ENCODE measurements around the gene MAML3.
"Not testable (repeated sequence)": the region's sequence is repeated elsewhere in the genome, so short reads cannot be mapped to it uniquely, and the experiment has no call there.

MAML3 gene

DNA sequence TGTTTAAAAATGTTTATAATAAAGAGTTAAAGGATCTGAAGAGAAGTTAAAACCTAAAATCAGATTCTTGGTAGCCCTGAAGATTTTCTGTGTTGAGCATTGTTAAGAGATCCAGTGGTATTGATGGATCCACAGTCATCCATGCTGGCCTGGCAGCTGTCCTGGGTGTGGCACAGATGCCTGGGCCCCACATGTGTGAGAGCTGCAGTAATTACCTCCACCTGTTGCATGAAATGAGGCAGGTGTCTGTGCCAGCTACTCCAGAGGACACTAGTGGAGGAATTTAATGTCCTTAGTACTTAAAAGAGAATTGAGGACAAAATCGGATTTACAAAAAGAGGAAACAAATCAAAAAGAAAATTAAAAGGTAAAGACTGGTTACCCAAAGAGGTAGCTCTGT lies 444.3 kb downstream of the MAML3 start:
- DNase-seq, result no peak

DNA sequence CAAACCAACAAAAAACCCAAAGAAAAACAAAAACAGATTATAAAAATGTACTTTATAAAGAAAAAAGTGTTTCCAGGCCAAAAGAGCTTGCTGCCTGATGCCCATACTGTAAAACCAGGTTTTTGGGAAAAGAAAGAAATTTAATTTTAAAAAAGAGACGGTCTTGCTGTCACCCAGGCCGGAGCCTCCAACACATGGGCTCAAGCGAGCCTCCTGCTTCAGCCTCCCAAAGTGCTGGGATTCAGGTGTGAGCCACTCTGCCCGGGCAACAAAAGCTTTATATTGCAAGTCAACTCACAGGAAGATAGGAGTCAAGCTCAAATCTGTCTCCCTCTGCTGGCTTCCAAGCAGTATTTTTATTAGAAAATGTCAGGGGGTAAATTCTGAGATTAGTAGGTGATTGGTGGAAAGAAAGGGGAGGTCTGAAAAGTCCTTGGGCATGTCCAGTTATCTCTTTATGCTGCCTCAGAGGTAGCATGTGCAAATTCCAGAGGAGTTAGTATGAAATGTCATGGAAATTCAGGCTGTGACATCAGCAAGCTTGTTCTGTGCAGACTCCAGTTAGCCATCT lies 449.0 kb downstream of the MAML3 start:
- no peak for DNase-seq

DNA sequence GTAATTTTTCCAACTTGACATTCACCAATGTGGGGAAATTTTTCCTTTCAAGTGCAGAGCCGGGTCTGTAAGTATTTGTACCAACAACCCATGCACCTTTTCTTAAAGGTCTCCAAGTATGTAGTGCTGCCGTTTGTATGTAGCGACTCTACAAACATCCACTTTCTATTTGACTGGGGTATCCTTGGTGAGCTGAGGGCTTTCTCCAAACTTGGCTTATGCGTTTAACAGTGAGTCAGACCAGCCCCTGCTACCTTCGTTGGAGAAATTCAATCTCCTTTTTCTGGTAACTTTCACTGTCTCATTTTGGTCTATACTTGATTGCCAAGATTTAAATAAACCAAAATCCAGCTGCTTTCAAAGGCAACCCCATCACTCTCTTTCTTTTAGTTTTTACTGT lies 453.4 kb downstream of the MAML3 start:
- no peak for DNase-seq

DNA sequence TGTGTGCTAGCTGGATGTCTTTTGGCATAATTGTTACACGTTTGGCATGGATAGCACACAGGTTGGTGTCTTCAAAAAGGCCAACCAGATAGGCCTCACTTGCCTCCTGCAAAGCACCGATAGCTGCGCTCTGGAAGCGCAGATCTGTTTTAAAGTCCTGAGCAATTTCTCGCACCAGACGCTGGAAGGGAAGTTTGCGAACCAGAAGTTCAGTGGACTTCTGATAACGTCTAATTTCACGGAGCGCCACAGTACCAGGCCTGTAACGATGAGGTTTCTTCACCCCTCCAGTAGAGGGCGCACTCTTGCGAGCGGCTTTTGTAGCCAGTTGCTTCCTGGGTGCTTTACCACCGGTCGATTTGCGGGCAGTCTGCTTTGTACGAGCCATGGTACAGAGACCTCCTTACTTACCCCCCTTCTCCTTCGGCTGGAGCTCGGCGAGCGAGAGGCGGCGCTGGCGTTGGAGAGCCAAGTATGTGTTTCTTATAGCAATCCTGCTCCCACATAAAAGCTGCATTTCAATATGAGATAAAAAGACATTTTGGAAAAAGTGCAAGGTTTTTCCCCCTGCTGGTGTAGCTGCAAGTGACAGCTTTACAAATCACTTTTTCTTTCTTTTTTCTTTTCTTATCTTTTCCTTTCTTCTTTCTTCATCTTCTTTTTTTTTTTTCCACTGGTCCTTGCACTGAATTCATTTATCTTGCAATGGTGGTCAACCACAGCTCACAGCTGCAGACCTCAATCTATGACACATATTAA lies 455.6 kb downstream of the MAML3 start:
- not testable (repeated sequence) for DNase-seq

DNA sequence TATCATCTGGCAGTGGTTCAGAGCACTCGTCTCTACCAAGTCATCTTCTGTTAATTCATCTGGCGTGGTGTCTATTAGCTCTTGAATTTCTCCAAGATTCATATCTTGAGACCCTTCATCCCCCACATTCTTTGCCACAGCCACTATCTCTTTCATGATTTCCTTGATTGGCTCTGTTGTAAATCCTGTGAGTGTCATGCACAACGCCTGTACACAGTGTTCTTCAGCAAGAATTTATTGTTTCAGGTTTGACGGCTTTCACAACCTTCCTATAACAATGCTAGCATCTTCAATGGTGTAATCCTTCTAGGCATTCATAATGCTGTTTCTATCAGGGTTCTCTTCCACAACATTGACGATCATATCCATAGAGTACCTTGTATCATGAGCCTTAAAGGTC lies 457.5 kb downstream of the MAML3 start:
- no peak for DNase-seq

DNA sequence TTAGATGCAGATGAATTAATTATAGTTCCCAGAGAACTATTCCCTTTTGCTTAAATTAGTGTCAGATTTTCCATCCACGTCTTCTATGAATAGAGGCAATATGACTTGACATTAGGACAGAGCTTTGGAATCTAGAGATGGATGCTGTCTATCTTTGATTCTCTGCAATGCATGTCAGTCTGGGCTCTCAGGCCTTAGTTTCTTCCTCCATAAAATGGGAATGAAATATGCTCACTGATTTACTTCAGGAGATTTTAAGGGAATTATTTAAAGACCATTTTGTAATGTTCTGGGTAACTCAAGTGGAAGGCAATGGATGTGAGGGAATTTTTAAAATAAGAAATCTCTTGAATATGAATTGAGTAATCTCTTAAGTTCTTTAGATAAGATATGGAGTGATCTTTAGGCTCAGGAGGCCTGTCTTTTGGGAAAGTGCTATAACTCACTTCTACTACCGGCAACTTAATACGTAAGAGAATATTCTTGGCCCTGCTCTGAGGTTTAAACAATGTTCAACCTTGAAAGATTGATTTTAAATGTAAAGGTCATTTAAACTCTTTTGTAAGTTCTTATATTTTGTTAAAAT lies 459.4 kb downstream of the MAML3 start:
- DNase-seq, result no peak

DNA sequence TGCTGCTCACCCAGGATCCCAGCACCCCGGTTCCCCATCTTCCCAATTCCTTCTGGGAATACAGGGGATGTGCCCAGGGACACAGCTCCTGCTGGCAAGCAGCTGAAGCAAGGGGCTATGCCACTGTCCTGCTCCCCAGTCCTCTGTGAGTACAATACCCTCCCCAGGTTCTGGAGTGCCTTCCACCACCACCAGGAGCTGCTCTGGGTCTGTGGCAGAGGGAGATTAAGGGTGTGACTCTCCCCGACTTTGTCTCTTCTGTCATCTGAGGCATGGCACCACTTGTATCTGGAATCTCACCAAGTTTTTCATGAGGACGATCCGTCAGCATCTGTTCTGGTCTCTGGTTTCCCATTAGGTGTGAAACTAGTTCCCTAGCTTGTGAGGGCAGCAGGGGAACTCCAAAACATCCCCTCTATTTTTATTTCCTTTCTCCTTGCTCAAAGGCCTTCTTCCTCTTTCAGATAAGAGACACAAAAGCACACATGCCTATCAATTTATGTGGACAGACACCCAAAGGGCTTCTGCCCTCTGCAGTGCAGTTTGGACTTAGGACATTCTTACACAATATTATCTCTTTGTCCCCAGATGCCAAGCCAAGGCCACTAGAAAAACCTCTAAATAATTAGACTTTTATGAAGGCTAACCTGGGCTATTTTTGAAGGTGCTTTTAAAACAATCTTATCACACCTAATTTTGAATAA lies 461.5 kb downstream of the MAML3 start:
- no peak for DNase-seq

DNA sequence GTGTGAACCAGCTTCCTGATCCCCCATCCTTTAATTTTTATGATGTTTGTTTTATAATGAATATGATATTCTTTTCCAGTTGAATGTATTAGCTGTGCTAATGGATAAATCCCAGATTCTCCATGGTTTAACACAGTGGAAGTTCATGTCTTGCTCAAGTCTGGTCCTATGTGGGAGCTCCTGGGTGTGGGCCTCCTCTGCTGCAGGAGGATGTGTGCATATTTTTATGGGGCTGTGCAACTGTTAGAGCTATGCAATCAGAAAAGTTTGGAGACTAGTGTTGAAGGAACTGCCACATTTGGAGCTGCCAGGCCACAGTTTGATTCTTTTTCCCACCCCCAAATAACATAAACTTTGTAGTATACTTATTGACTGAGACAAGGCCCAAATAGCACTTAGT lies 463.6 kb downstream of the MAML3 start:
- no peak for DNase-seq

DNA sequence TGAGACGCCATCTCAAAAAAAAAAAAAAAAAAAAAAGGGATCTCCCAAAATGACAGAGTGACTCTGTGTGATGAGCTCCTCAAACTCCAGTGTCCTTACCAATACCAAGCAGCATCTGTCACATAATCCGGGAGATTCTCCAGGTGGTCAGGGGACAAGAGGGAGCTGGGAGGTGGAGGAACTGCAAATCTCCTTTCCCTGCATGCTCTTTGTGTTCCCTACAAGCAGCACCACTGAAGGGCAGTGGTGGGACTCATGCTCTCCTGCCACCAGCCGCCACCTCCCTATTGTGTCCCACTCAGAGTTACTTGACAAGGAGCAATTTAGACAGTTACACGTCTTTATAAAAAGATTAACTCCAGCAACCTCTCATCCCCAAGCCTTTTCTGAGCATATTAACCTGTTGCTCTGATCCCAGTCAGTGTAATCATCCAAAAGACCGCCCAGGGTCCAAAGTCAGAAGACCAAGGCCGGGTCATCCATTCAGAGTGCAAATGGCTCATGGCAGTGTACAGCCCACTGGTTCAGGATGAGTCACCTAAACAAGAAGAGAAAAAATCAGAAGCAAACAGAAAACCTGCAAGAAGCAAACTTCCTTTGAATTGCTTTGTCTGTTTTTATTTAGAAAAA lies 464.8 kb downstream of the MAML3 start:
- no peak for DNase-seq

DNA sequence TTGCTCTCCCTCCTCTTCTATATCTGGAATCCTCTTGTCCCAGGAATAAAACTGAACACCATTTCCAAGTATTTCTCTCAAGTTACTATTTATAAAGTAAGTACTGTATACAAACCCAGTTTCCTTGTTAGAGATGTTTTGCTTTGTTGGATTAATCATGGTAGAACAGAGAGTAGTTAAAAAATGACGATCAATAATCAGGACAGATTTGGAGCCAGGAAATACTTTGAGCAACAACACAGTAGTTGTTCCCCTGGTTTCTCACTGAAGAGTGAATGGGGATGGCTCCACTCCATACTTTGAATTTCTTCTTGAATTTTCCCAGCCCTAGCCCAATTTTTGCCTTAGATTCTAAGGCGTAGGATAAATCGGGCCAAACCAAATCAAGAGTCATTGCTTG lies 467.0 kb downstream of the MAML3 start:
- no peak for DNase-seq

DNA sequence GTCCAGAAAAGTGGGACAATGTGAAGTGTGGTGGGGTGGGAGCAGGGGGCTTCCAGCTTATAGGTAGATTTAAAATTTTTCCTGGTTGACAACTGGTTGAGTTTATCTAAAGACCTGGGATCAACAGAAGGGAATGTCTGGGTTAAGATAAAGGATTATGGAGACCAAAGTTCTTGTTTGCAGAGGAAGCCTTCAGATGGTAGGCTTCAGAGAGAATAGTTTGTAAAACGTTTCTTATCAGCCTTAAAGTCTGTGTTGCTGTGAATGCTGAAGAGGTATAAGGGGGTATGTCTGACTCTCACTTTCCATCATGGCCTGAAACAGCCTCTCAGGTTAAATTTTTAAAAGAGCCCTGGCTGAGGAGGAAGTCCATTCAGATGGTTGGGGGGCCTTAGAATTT lies 467.9 kb downstream of the MAML3 start:
- DNase-seq, result no peak

DNA sequence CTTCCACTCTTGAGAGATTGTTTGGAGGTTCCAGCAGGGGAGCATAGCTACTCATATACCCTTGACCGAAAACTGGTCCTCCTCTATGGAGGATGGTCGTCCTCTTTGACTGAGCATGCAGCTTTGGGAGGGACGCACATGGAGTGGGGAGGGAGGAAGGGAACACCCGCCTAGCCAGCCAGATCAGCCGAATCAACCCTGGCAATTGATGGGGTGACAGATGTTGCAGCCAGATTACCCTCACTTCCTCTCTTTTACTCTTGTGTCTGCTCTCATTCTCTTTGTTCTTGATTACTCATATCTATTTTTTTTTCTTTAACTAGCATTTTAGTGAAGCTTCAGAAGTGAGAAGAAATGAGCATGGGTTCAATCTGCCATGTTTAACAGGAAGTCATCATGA lies 468.8 kb downstream of the MAML3 start:
- DNase-seq, result no peak

DNA sequence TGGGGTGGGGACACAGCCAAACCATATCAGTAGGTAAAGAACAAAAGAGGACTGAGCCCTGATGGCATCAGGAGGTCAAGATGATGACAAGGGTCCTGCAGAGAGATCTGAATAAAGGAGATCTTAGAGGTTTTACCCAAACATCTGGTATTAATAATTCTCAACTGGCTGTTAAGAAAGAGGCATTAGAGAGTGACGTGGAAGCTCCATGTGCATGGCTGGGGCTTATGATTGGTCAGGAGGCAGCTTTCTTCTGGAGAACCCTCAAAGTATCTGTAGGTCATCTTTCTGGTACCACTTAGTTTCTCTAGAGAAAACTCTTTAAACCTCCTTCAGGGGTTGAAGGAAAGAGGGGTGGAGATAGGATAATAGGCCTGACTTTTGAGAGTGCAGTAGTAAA lies 469.6 kb downstream of the MAML3 start:
- DNase-seq, result no peak

DNA sequence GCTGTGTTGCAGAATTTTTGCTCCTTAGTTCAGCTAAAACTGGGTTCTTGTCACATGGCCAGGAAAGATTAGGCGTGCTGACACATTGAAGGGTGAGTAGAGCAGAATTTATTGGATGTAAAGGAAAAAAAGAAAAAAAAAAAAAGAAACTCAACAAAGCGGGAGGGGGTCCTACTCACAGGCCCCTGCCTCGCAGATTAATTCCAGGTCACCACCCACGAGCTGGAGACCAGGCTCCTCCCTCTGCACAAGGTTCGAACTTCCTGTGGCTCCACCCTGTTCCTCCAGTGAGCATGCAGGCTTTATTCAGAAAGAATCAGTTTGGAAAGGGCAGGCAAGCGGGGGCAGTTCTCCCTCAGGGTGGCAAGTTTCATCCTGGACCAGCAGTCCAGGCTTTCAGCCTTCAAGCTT lies 471.2 kb downstream of the MAML3 start:
- DNase-seq, result no peak

DNA sequence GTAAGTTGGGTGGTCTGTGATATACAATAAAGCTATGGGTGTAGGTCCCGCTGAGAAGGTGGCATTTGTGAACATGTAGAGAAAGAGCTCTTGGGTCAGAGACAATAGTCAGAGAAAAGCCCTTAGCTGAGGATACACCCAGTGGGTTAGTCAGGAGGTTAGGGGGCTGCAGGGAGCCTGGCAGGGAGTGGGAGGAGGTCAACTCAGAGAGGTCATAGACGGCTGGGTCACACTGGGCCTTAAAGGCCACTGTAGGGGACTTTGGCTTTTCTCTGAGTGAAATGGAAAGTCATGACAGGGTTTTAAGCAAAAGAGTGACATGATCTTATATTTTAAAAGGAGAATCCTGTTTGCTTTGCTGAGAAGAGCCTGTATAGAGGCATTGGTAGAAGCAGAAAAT lies 471.7 kb downstream of the MAML3 start:
- DNase-seq, result no peak

DNA sequence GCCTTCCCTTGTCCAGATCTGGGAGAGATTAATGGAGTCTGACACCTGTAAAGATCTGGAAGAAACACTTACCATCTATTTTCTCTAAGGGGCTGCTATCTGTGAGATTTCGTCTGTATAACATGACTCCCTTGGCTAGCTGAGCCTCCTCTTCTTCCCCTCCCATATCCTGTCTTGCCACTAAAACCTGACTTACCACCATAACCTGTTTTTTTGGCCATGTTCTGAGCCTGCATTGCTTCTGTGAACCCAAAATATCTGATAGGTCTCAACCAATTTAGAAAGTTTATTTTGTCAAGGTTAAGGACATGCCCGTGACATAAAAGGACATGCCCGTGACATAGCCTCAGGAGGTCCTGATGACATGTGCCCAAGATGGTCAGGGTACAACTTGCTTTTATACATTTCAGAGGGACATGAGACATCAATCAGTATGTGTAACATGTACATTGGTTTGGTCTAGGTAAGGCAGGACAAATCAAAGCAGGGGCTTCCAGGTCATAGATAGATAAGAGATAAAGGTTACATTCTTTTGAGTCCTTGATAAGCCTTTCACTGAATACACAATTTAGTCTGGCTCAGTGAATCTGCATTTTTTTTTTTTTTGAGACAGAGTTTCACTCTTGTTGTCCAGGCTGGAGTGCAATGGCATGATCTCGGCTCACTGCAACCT lies 476.9 kb downstream of the MAML3 start:
- DNase-seq, result no peak

DNA sequence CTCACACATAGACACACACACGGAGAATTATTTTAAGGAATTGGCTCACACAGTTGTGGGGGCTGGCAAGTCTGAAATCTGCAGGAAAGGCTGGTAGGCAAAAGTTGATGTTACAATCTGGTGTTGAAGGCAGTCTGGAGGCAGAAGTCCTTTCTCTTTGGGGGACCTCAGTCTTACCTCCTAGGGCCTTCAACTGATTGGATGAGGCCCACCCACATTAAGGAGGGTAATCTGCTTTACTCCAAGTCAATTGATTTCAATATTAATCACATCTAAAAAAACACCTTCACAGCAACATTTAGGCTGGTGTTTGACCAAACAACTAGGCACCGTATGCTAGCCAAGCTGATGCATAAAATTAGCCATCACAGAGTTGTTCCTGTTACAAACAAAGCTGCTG lies 477.6 kb downstream of the MAML3 start:
- peak in 7 of 56 donors; percentile 4 to 25 (median 14) for DNase-seq

DNA sequence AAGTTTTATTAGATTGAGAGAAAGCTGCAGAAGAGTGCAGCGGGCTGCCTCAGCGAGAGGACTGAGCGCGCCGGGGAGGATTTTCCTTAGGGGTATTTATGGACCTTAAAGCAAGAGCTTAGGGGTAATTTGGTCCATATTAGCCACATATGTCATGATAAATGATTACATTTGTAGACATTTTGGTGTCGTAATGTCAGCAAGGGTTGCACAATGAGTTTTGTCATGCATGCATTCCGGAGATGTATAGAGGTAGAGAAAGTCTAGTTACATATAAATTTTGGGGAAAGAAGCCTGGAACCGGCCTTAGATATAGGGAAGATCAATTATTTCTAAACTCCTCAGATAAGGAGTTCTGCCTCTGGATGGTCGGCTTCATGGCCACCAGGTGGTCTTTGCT lies 478.3 kb downstream of the MAML3 start:
- no peak for DNase-seq

DNA sequence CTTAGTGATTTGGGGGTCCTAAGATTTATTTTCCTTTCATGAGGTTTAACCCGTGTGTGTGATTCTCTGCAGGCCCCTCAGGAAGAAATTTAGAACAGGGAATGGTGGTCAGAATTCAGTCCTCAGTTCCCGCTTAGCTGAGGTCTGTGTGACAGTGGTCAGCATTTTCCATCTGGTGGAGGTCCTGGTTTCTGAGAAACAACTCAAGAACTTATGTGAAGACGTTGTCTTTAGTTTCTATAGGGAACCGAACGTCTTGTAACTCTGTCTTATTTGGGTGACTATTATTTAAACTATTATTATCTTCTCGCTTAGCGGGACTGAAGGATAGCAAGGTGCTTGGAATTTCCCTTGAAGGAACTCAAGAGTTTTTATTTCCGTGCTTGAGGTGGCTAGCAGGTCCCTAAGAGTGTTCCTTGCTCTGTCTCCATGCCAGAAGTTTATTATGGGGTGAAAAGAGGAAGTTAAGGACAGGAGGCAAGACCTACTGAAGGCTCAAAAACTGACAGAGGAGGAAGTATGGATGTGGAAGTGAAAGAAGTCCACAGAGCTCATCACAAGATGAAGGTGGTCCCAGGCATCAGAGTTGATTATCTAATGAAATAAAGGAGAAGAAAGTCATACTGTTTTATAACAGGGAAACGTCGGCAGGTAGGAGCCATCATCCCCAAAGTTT lies 479.0 kb downstream of the MAML3 start:
- DNase-seq, result peak in 1 of 56 donors; percentile 37

DNA sequence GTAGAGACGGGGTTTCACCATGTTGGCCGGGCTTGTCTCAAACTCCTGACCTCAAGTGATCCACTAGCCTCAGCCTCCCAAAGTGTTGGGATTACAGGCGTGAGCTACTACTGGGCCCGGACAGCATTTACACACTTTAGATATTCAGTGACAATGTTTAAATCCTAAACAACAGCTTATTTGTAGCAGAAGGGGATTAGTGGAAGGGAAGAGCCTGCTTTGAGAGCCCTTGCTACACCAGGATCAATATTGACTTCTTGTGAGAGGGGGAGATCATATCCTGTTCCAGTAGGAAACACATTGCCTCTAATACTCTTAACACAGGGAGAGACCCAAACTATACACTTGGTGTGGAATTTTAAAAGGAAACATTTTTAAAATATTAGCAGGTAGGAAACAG lies 481.3 kb downstream of the MAML3 start:
- DNase-seq, result no peak

DNA sequence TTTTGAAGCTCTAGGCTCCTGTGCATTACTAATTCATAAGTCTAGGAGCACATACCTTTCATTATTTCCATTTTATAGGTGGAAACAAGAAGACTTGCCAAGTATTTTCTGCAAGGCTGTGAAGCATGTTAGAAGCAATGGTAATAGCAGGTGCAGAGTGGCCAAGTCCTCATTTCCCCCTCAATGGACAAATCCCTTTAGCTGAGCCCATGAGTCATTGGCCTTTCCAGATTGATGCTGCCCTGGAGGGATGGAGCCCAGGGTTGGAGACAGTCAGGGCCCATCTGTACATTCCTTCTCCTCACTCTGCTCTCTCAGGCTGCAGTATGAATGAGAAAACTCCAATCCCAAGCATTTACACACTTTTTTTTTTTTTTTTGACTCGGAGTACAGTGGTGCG lies 481.8 kb downstream of the MAML3 start:
- no peak for DNase-seq
